NT2/D1 (cell line): Measurements from ENCODE around the gene ATE1.

Experiments
- SUZ12 ChIP-seq: IDR thresholded peaks from 2 replicates; pipeline ENCODE4 v1.6.1; 2011; ENCODE audit not compliant: insufficient read length, insufficient read depth; ENCODE audit errors: extremely low read depth
- ZNF274 ChIP-seq: IDR thresholded peaks from 2 replicates; pipeline ENCODE4 v1.6.1; 2011; ENCODE audit warnings: mild to moderate bottlenecking, low read depth, low read length

- TF ChIP-seq SUZ12, result no peak
- no peak for TF ChIP-seq ZNF274
Measured at GRCh38 chr10:121836171-121836570, 91.7 kb downstream of the ATE1 start.
